Esophagus squamous epithelium (tissue), 4 donors: ENCODE results near the gene NCK1.
"Not testable (repeated sequence)": the region's sequence is repeated elsewhere in the genome, so short reads cannot be mapped to it uniquely, and the experiment has no call there.

ENCODE experiments used
- POLR2A ChIP-seq, 4 donors: fragments of 450-650 bp; IDR thresholded peaks; one replicate each; pipeline ENCODE4 v1.6.1; 2017; ENCODE audit warnings: antibody characterized with exemption in 4 of 4, mild to moderate bottlenecking in 4 of 4, moderate library complexity in 3 of 4
- TF ChIP-seq, protein P1 (sequence below), 6 experiments: fragments of 450-650 bp in 4 of 6; fragments of 200-600 bp in 2 of 6; sonication (generic) in 2 of 6; IDR thresholded peaks; one replicate each; pipeline ENCODE4 v1.5.1; 2016 to 2019; ENCODE audit warnings: antibody characterized with exemption in 6 of 6, mild to moderate bottlenecking in 4 of 6, moderate library complexity in 4 of 6

DNA sequence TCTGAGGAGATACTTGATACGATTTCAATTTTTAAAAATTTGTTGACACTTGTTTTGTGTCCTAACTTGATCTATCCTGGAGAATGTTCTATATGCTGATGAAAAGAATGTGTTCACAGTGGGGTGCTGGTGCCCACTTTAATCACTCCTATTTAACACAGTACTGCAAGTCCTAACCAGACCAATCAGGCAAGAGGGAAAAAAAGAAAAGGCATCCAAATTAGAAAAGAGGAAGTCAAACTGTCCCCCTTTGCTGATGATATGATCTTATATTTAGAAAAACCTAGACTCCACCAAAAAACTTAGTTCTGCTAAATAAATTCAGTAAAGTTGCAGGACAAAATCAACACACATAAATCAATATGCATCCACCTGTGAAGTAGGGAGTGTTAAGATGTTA lies 40.5 kb downstream of the NCK1 start:
- TF ChIP-seq, protein P1, sequence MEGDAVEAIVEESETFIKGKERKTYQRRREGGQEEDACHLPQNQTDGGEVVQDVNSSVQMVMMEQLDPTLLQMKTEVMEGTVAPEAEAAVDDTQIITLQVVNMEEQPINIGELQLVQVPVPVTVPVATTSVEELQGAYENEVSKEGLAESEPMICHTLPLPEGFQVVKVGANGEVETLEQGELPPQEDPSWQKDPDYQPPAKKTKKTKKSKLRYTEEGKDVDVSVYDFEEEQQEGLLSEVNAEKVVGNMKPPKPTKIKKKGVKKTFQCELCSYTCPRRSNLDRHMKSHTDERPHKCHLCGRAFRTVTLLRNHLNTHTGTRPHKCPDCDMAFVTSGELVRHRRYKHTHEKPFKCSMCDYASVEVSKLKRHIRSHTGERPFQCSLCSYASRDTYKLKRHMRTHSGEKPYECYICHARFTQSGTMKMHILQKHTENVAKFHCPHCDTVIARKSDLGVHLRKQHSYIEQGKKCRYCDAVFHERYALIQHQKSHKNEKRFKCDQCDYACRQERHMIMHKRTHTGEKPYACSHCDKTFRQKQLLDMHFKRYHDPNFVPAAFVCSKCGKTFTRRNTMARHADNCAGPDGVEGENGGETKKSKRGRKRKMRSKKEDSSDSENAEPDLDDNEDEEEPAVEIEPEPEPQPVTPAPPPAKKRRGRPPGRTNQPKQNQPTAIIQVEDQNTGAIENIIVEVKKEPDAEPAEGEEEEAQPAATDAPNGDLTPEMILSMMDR (IDR thresholded peaks at IDR 0.05) = not testable (repeated sequence)
- TF ChIP-seq POLR2A (IDR thresholded peaks at IDR 0.05) = not testable (repeated sequence)
